ENCODE measurements around the gene LUZP2. TPM values are rescaled to one million over a fixed set of nuclear protein-coding genes. Genes with fewer than 3 reads are reported as not detected.

The LUZP2 gene
- total and polyA plus RNA-seq, 2 donors (not counting 1 experiment from before 2014, with no cell fraction given), result not detected

GRCh38 chr11:24872651-24873311 lies 375.9 kb downstream of the LUZP2 start:
- no peaks in the 10 kb centered on the region for H3K27me3 ChIP-seq (replicated peaks in 1 of 4; ENCODE audit: control extremely low read depth in 1 of 4, control insufficient read depth in 3 of 4, insufficient read depth in 4 of 4, low read length in 3 of 4)
- no peak overlapping the region for H3K27ac Mint-ChIP-seq
- no peaks in the 10 kb centered on the region for H3K4me1 Mint-ChIP-seq
- no peaks in the 10 kb centered on the region for H3K27me3 Mint-ChIP-seq
- H4K20me1 ChIP-seq (ENCODE audit: control insufficient read depth, insufficient read depth, low read length, poor library complexity, severe bottlenecking), result no peaks in the 10 kb centered on the region
- no peaks in the 10 kb centered on the region for H3K79me2 ChIP-seq (ENCODE audit: control insufficient read depth, insufficient read depth, low read length)
- no peak for ATAC-seq (ENCODE audit: low read depth)
- intact Hi-C loops (cut with micrococcal nuclease), result no loop called here
- peaks cover 2% of the 10 kb centered on the region for H3K9me3 Mint-ChIP-seq (ENCODE audit: insufficient read depth)
- ChIA-PET CTCF (no interaction called here), POLR2A (no interaction called here)
- H3K4me2 ChIP-seq (replicated peaks; ENCODE audit: low read depth, low read length, poor library complexity, severe bottlenecking), result no peak overlapping the region
- no peak overlapping the region for H3K9ac ChIP-seq (ENCODE audit: low read length)
- TF ChIP-seq EZH2 (IDR thresholded peaks at IDR 0.05; ENCODE audit: borderline replicate concordance, insufficient read depth, low read depth, low read length, poor library complexity, severe bottlenecking) (no peak), CTCF (IDR thresholded peaks at IDR 0.05) (no peak)
- H3K27ac ChIP-seq (ENCODE audit: low read length in 2 of 2), result no peak overlapping the region
- H3K4me3 ChIP-seq (ENCODE audit: control extremely low read depth in 1 of 5, extremely low read depth in 1 of 5, insufficient read depth in 1 of 5, low read depth in 2 of 5, low read length in 4 of 5), result no peak overlapping the region
- no peaks in the 10 kb centered on the region for H3K4me1 ChIP-seq (ENCODE audit: control insufficient read depth in 2 of 2, insufficient read depth in 2 of 2, low read length in 2 of 2)
- no peaks in the 10 kb centered on the region for H3K9me3 ChIP-seq (ENCODE audit: control extremely low read depth in 1 of 3, control insufficient read depth in 2 of 3, insufficient read depth in 1 of 3, low read length in 2 of 3)
- no peaks in the 10 kb centered on the region for H3K36me3 ChIP-seq (replicated peaks in 1 of 2; ENCODE audit: control extremely low read depth in 1 of 2, control insufficient read depth in 1 of 2, extremely low read depth in 1 of 2, insufficient read depth in 2 of 2, low read length in 1 of 2)
- H3K4me3 Mint-ChIP-seq, result no peak overlapping the region
- H2AFZ ChIP-seq (ENCODE audit: insufficient read depth, low read depth, low read length, poor library complexity, severe bottlenecking), result no peak overlapping the region
- DNase-seq, result no peak

GRCh38 chr11:24880962-24881361 lies 384.1 kb downstream of the LUZP2 start:
- no peak overlapping the region for H3K4me3 Mint-ChIP-seq

More at GRCh38 chr11:24880962-24881361, 384.1 kb downstream of the LUZP2 start:
- Histone ChIP-seq H3K79me2 (ENCODE audit: control insufficient read depth, insufficient read depth, low read length) (no peaks in the 10 kb centered on the region), H3K9ac (ENCODE audit: low read length) (no peak overlapping the region), H3K27ac (ENCODE audit: low read length in 2 of 2) (no peak overlapping the region), H3K4me2 (replicated peaks; ENCODE audit: low read depth, low read length, poor library complexity, severe bottlenecking) (no peak overlapping the region), H3K27me3 (replicated peaks in 1 of 4; ENCODE audit: control extremely low read depth in 1 of 4, control insufficient read depth in 3 of 4, insufficient read depth in 4 of 4, low read length in 3 of 4) (no peaks in the 10 kb centered on the region), H2AFZ (ENCODE audit: insufficient read depth, low read depth, low read length, poor library complexity, severe bottlenecking) (no peak overlapping the region), H4K20me1 (ENCODE audit: control insufficient read depth, insufficient read depth, low read length, poor library complexity, severe bottlenecking) (no peaks in the 10 kb centered on the region), H3K9me3 (ENCODE audit: control extremely low read depth in 1 of 3, control insufficient read depth in 2 of 3, insufficient read depth in 1 of 3, low read length in 2 of 3) (no peaks in the 10 kb centered on the region), H3K4me3 (ENCODE audit: control extremely low read depth in 1 of 5, extremely low read depth in 1 of 5, insufficient read depth in 1 of 5, low read depth in 2 of 5, low read length in 4 of 5) (no peak overlapping the region), H3K36me3 (replicated peaks in 1 of 2; ENCODE audit: control extremely low read depth in 1 of 2, control insufficient read depth in 1 of 2, extremely low read depth in 1 of 2, insufficient read depth in 2 of 2, low read length in 1 of 2) (no peaks in the 10 kb centered on the region), H3K4me1 (ENCODE audit: control insufficient read depth in 2 of 2, insufficient read depth in 2 of 2, low read length in 2 of 2) (no peaks in the 10 kb centered on the region)
- intact Hi-C loops (cut with micrococcal nuclease), result no loop called here
- no peaks in the 10 kb centered on the region for H3K4me1 Mint-ChIP-seq
- peaks cover 2% of the 10 kb centered on the region for H3K9me3 Mint-ChIP-seq (ENCODE audit: insufficient read depth)
- no peak for ATAC-seq (ENCODE audit: low read depth)
- no peak for DNase-seq
- POLR2A ChIA-PET, result no interaction called here
- CTCF ChIA-PET, result no interaction called here
- H3K27me3 Mint-ChIP-seq, result no peaks in the 10 kb centered on the region
- 100% methylated on average over 1 of the region's 1 CpG for WGBS (ENCODE audit: insufficient coverage)
- H3K27ac Mint-ChIP-seq, result no peak overlapping the region
- TF ChIP-seq EZH2 (IDR thresholded peaks at IDR 0.05; ENCODE audit: borderline replicate concordance, insufficient read depth, low read depth, low read length, poor library complexity, severe bottlenecking), result no peak
- TF ChIP-seq CTCF (IDR thresholded peaks at IDR 0.05), result no peak
